Ureter (tissue), 1 donor: ENCODE measurements around the gene CD200R1. TPM values are rescaled to one million over a fixed set of nuclear protein-coding genes. Genes with fewer than 3 reads are reported as not detected.
"Not testable (repeated sequence)": the region's sequence is repeated elsewhere in the genome, so short reads cannot be mapped to it uniquely, and the experiment has no call there.

Experiments
- DNase-seq: peaks from one replicate; pipeline ENCODE4 v3.0.0-alpha.2; 2020; ENCODE audit warnings: low spot score
- total RNA-seq: library from RNA; stranded (reverse); gene quantifications from one replicate; pipeline ENCODE4 v1.2.4, GENCODE V29; 2023
- donor health status: DM: yes; HTN: yes; CAD: no.

CD200R1 gene
- total RNA-seq, 1 donor from 2014 or later: 1.8 TPM

DNA sequence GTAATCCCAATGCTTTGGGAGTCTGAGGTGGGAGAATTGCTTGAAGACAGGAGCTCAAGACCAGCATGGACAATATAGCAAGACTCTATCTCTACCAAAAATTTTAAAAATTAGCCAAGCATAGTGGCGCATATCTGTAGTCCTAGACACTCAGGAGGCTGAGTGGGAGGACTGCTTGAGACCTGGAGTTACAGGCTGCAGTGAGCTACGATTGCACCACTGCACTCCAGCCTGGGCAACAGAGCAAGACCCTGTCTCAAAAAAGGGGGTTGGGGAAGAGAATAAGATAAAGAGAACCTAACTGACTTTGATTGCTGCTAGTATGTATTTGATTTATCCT lies 755 bp downstream of the CD200R1 start:
- no peak for DNase-seq

DNA sequence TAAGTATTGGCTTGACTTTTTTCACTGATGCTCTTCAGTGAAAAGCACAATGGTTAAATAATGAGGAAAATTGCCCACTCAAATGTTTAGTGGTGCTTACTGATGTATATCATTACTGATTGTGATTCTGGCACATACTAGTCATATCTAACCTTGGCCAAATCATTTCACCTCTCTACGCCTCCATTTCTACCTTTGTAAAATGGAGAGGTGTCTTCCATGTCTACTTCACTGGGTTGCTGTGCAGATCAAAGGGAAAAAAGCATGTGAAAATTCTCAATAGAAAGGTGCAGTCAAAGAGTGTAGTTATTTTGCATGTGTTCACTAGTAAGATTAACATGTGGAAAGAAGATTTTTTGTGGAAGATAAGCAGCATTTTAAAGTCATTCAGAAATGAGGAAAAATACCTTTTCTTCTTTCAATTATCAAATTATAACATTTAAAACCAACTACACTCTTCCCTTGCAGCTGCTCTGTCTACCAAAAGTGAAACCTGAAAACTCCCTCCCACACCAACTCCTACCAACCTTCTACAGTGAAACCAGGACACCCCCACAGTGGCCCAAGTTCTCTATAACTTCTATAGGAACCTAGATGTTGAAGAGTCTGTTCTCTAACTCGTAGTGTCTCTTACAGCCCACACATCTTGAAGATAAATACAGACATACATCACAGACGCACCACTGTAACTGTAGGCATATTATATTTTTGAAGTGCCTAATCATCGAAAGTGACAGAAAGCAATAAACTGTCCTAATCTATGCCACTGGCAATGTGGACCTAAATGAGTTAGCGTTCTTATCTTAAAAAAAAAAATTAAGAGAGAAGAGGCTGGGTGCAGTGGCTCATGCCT lies 1.4 kb downstream of the CD200R1 start:
- no peak for DNase-seq

DNA sequence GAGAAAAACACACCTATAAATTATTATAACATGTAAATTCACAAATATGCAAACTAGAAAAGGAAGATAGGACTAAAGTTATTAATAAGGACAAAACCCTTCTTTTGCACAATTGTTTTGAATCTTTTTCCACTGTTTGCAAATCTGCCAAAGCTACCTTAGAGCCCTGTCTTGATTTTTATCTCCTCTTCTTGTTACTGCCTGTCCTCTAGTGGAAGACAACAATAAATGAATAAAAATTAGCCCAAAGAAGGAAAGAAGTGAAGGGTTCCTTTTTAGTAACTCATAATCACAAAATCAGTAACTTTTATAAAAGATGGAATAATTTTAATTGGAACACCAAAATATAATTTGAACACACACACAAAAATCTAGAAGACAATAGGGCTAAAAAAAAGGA lies 2.7 kb downstream of the CD200R1 start:
- no peak for DNase-seq

DNA sequence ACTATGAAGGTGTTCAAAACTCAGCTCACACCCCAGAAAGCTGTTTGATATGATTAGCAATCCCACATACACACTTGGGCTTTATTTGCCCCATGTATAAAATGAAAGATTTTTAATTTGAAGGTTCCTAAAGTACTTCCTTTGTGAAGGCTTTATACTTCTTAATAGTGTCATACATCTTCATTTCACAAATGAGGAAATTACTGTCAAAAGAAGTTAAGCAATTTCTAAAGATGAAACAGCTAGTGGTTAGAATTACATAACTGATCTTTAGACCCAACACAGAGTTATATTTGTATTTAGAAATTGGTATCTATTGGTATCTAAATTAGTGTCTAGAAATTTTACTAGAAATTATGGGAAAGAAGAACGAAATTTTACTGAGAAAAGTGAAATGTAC lies 7.1 kb downstream of the CD200R1 start:
- DNase-seq: no peak

DNA sequence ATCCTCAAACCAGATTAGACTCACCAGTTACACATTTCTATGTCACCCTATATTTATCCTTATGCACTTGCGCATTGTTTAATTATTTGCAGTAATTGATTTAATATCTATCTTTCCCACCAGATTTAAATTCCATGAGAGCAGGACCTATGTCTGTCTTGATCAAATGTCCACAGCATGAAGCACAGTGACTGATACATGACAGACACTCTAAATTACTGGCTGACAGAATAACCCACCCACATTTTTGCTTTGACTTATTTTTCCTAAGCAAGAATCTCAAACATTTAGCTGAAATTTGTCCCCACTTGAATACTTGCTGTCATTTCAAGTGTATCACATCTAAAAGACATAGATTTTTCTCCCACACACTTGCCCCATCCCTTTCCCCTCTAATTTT lies 7.5 kb downstream of the CD200R1 start:
- DNase-seq: no peak

DNA sequence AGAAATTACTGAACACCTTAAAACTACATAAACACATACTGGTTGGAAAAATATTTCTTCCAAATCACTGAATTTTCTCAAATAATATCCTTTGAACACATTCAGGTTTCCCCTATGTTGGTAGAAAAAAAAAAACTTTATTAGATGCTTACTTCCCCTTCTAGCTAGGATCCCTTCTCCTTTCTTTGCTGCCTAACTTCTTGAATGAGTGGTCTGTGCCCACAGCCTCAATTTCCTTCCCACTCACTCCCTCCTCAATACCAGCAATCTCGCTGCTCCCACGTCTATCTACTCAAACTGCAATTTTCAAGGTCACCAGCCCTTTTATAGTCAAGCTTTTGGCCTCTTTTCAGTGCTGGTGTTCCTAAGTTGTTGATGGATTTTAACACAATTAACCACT lies 8.3 kb downstream of the CD200R1 start:
- DNase-seq: no peak

DNA sequence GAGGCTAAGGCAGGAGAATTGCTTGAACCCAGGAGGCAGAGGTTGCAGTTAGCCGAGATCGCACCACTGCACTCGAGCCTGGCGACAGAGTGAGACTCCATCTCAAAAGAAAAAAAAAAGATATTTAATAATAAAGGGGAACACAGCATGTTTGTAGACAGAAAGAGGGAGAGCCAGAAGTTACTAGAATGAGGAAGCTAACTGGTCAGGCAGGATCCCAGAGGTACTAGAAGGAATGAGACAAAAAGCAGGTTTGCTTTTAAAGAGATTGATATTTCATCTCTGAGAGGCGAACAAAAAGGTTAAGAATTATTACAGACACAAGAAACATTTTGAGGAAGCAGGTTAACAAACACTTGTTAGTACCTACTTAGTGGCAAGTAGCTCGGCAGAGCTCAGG lies 9.2 kb downstream of the CD200R1 start:
- DNase-seq: no peak

DNA sequence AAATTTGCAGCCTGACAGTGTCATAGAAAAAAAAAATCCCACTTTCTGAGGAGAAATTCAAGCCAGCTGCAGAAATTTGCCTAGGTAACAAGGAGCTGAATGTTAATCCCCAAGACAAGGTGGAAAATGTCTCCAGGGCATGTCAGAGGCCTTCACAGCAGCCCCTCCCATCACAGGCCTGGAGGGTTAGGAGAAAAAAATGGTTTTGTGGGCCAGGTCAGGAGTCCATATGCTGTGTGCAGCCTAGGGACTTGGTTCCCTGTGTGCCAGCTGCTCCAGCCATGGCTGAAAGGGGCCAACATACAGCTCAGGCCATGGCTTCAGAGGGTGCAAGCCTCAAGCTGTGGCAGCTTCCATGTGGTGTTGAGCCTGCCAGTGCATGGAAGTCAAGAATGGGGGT lies 11.2 kb downstream of the CD200R1 start:
- DNase-seq: no peak

DNA sequence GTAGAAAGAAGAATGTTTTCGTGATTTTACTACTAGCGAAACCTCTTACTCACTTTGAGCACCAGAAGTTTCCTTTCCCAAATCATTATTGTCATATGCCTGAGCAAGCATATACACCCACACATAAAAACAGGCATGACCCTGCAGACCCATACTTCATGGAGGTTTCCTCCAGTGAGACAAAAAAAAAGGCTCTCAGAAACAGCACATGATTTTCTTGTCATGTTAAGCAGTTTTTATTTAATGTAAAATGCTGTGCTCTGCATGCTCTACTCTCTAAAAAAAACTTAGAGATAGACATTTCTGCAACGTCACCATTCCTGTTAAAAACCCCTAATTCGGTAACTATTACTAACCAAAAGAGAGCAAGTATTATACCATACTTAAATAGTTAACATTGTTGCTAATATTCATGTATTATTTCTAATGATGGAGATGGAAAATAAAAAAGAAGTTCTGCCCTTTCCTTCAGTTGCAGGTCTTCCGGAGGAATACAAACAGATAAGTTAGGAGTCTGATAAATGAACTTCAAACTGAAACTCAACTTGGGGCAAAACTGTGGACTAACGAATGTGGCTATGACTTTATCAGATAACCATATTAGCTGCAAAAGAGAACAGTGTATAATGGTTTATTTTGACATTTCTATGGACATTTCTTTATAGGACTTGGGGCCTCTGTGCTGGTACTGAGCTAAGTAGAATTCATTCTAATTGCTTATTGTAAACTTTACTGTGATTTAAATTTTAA lies 15.9 kb downstream of the CD200R1 start:
- DNase-seq: no peak

DNA sequence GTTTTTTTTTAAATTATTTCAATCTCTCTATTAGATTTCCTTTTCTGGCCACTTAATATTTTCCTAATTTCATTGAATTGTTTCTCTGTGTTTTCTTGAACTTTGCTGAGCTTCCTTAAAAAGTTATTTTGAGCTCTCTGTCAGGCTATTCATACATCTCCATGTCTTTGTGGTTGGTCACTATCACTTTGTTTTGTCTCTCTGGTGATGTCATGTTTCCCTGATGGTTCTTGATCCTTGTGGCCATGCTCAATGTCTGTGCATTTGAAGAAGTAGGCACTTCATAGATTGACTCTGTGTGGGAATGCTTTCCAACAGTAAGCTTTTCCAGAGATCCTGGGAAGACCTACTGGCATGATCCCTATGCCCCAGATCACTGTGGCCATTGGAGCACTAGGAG lies 18.6 kb downstream of the CD200R1 start:
- no peak for DNase-seq

DNA sequence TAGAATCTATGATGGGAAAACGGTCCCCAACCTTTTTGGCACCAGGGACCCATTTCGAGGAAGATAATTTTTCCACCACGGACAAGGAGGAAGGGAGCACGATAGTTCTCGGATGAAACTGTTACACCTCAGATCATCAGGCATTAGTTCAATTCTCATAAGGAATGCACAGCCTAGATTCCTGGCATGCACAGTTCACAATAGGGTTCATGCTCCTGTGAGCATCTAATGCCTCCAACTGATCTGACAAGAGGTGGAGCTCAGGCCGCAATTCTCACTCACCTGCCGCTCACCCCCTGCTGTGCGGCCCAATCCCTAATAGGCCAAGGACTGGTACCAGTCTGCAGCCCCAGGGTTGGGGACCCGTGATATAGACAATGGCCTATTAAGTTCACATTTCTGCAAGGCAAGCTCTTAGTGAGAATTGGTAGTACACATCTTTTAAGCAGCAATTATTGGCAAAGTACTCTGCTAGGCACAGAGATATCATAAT lies 26.5 kb downstream of the CD200R1 start:
- DNase-seq: no peak

DNA sequence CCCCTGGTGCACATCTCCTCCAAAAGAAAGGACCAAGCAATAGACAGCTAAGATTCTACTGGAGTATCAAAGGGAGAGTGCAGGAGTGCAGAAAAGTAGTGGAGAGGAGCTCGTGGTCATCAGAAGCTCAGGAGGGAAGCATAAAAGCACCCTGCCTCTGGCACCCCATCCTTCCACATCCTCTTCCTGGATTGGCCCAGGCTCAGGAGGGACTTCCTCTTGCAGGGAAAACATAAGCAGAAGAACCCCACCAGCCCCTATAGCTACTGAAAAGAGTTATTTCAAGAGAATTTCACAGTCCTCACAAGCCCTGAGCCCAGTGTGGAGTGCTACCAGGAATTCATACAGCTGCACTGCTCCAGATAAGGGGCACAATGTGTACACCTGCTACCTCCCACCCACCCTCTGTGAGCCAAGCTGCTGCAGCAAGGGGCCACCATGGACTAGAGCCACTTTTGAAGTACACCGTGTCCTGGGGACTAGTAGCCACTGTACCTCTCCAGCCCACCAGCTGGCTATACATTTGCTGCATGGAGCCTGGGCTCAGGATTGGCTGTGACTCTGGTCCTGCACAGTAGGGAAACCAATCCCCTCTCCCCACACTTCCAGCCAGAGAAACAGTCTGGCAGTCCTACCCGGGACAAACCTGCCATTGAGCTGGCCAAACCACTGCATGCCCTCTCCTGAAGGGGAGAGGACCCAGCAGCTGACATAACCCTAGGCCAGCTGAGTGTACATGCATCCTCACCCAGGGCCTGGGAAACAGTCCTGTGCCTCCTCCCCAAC lies 43.0 kb downstream of the CD200R1 start:
- DNase-seq: no peak

DNA sequence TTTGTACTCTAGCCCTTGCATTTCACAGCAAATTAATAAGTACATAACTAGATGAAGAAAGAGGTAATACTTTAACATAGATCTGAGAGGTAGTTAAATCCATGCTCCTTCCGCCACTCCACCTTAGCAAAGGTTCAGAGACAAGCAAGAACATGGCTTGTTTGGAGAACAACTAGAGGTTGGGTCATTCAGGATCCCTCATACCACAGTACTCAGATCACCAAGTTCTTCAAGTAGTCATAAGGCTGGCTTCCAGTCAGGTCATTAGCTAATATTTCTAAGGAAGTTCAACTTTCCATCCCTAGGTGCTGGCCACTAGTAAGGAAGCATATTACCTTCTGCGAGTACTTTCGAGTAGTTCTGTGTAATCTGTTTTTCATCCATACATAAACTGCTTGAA lies 44.1 kb downstream of the CD200R1 start:
- DNase-seq: no peak

DNA sequence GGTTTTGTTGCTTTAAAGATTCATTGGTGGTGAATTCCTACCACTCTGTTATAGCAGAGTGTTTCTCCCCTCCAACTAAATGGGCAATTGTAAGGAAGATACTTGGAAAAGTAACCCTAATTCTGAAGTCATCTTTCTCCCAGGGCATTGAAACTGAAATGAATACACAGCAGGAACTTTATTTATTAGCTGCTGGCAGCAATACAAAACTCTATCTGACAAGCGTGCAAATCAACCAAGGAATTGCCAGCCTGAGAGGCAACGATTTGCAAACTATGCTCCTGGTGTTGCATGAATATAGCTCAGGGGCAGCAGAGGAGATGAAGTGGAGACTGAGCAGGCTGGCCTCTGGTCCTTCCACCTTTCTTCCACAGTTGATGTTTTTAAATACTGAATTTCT lies 48.9 kb downstream of the CD200R1 start:
- no peak for DNase-seq

DNA sequence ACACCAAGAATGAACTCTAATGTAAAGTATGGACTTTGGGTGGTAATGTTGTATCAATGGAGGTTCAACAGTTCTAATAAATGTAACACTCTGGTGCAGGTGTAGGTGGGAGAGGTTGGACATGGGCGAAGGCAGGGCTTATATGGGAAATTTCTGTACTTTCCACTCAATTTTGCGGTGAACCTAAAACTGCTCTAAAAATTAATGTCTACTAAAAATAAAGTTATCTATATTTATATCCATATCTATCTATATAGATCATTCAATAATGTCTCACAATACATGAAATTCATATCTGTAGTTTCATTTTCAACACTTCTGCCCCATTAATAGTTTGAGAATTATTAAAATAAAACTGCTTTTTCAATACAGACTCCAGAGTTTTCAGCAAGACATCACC lies 49.3 kb downstream of the CD200R1 start:
- no peak for DNase-seq

DNA sequence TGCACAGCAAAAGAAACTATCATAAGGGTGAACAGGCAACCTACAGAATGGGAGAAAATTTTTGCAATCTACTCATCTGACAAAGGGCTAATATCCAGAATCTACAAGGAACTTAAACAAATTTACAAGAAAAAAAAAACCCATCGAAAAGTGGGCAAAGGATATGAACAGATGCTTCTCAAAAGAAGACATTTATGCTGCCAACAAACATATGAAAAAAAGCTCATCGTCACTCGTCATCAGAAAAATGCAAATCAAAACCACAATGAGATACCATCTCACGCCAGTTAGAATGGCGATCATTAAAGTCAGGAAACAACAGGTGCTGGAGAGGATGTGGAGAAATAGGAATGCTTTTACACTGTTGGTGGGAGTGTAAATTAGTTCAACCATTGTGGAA lies 55.4 kb downstream of the CD200R1 start:
- not testable (repeated sequence) for DNase-seq

DNA sequence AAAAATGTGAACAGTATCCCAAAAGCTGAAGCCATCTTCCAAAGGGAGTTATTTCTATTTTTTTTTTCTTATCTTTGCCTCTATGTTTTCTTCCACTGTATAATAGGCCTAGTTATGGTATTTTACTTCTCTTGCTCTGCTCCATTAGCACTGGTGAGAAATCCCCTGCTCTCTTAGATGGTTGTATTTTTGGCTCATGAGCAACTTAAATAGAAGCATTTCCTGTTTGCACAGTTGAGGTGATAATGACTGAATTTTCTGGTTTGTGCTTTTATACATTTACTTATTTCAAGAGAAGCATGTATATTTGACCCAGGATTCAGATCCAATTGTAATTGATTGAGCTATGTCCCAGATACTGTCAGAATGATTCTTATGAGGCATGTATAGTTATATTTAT lies 66.7 kb downstream of the CD200R1 start:
- no peak for DNase-seq

DNA sequence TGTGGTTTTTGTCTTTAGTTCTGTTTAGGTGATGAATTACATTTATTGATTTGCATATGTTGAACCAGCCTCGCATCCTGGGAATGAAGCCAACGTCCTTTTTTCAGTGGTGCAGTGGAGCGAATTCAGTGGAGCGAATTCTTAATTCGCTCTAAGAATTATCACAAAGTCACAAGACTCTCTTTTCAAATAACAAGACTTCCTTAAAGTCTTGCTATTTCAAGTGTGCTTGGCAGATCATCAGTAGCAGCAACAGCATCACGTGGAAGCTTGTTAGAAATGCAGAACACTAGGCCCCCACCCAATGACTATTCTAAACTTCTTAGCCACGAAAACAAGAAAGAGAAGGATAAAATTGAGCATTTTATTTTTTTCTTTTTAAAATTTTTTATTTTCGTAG lies 70.1 kb downstream of the CD200R1 start:
- DNase-seq: no peak

DNA sequence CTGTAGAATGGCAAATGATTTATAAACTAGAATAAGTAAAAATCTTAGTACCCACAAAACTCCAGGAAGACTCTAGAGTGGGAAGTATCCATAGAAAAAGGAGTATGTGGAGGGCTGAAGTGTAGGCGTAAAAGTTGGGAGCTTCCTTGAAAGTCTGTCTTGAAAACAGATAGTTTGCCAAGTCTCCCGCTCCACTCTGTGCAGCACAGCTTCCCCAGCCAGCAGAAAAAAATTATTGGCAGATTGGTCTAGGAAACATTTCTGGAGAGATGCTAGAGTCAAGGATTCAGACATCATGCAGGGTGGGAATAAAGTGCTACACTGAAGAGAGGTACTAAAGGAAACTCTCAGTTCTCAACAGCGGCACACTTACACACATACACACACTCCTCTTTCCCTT lies 74.8 kb downstream of the CD200R1 start:
- DNase-seq: no peak

DNA sequence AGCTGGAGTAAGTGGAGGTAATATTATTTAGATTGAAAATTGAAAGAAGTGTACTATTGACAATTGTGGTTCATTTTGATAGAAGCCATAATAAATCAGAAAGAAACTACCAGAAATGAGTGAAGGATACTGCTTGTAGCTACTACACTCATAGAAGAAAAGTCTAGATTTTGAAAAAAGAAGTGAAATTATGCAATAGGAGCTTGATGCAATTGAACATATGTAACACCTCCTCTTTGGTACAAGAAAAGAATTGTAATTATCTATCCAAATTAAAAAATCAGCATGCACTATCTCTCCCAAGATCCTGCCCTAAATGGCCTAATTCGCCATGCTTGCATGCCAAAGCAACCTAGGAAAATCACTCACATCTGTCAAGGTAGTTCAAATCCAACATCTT lies 77.1 kb downstream of the CD200R1 start:
- DNase-seq: no peak

DNA sequence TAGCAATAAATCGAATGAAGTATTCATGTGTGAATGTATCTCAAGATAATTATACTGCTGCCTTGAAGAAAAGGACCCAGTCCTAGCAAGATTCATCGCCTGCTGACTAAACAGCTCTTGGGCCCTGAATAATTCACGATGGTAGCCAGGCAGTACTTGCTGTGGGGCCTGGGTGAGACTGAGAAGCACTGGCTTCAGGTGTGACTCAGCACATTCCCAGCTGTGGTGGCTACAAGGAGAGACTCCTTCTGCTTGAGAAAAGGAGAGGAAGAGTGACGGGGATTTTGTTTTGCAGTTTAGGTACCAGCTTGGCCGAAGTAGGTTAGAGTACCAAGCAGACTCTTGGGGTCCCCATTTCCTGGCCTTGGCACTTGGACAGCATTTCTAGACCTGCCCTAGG lies 80.6 kb downstream of the CD200R1 start:
- DNase-seq: no peak

DNA sequence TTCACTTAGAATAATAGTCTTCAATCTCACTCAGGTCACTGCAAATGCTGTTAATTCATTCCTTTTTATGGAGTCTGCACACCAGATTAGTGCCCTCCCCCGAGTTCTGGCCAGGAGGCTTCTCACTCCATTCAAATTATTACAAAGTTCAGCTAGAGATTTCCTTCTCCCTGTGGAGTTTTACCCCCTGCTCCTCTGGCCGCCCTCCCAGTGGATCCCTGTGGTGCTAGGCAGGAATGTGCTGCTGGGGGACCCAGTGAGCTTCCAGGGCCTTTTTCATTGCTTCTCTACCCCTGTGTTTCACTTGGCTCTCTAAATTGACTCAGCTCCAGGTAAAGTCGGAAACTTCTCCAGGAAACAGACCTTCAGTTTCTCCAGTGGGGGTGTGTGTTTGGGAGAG lies 85.5 kb downstream of the CD200R1 start:
- no peak for DNase-seq
